ENCODE results near the gene TRIO.

The TRIO gene

GRCh38 chr5:14522721-14523120 is 379.6 kb downstream of the TRIO start:
- no CpG with 5 or more reads among the region's 2 CpGs for WGBS (ENCODE audit: extremely low coverage, insufficient coverage, low lambda C conversion rate)
- H3K27me3 ChIP-seq (ENCODE audit: insufficient read depth, low read length, poor library complexity): no peaks in the 10 kb centered on the region
- H2BK120ac ChIP-seq (ENCODE audit: low read depth, low read length): no peak overlapping the region

DNA sequence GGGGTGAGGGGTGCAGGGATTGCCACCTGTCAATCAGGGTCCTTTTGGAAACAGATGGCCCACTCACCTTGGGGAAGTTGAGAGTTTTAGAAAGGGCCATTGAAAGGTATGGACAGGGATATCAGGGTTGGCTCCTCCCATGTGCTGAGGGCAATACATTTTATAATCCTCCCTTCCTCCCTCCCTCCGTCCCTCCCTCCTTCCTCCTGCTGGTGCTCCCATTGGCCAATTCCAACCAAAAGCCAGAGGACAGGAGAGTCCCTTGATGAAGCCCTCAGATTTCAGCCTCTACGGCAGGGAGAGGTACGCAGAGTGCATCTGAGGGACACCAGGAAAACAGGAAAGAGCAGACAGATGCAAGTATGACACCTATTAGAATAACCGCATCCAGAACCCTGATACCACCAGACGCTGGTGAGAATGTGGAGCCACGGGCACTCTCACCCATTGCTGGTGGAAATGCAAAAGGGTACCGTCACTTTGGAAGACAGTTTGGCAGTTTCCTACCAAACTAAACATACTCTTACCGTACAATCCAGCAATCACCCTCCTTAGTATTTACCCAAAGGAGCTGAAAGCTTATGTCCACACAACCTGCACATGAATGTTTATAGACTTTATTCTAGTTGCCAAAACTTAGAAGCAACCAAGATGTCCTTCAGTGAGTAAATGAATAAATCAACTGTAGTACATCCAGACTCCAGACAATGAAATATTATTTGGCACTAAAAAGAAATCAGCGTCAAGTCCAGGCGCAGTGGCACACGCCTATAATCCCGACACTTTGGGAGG is 380.3 kb downstream of the TRIO start:
- Histone ChIP-seq H3K4ac (ENCODE audit: low read depth, low read length) (no peak overlapping the region), H3K36me3 (ENCODE audit: control insufficient read depth, insufficient read depth, low read length) (no peaks in the 10 kb centered on the region), H3K79me1 (ENCODE audit: low read length) (no peaks in the 10 kb centered on the region), H2AK5ac (ENCODE audit: low read length) (no peak overlapping the region), H3K9ac (ENCODE audit: low read length) (no peak overlapping the region), H2BK5ac (ENCODE audit: low read length) (no peak overlapping the region), H4K5ac (ENCODE audit: low read length) (no peak overlapping the region), H4K8ac (ENCODE audit: low read depth, low read length) (no peak overlapping the region), H2BK120ac (ENCODE audit: low read depth, low read length) (no peak overlapping the region), H3K79me2 (ENCODE audit: control insufficient read depth, insufficient read depth, low read length) (no peaks in the 10 kb centered on the region), H3K27me3 (ENCODE audit: insufficient read depth, low read length, poor library complexity) (no peaks in the 10 kb centered on the region), H3K56ac (ENCODE audit: low read length) (no peak overlapping the region), H2BK15ac (replicated peaks; ENCODE audit: low read depth) (no peak overlapping the region), H3K4me1 (ENCODE audit: control insufficient read depth, low read depth, low read length) (no peaks in the 10 kb centered on the region), H3K4me3 (ENCODE audit: low read length) (no peak overlapping the region), H3K23ac (ENCODE audit: low read length) (no peak overlapping the region), H3K27ac (ENCODE audit: low read depth, low read length) (no peak overlapping the region), H3K4me2 (ENCODE audit: low read length) (no peak overlapping the region), H3K18ac (ENCODE audit: low read length) (no peak overlapping the region)
- WGBS (ENCODE audit: extremely low coverage, insufficient coverage, low lambda C conversion rate): no CpG with 5 or more reads among the region's 12 CpGs
- no peak for DNase-seq

More at GRCh38 chr5:14522721-14523120, 379.6 kb downstream of the TRIO start:
- Histone ChIP-seq H3K18ac (ENCODE audit: low read length) (no peak overlapping the region), H4K5ac (ENCODE audit: low read length) (no peak overlapping the region), H3K23ac (ENCODE audit: low read length) (no peak overlapping the region), H3K4ac (ENCODE audit: low read depth, low read length) (no peak overlapping the region), H2AK5ac (ENCODE audit: low read length) (no peak overlapping the region), H3K4me2 (ENCODE audit: low read length) (no peak overlapping the region), H3K4me1 (ENCODE audit: control insufficient read depth, low read depth, low read length) (no peaks in the 10 kb centered on the region), H2BK15ac (replicated peaks; ENCODE audit: low read depth) (no peak overlapping the region), H2BK5ac (ENCODE audit: low read length) (no peak overlapping the region), H3K79me2 (ENCODE audit: control insufficient read depth, insufficient read depth, low read length) (no peaks in the 10 kb centered on the region), H3K56ac (ENCODE audit: low read length) (no peak overlapping the region), H3K9ac (ENCODE audit: low read length) (no peak overlapping the region), H4K8ac (ENCODE audit: low read depth, low read length) (no peak overlapping the region), H3K4me3 (ENCODE audit: low read length) (no peak overlapping the region), H3K79me1 (ENCODE audit: low read length) (no peaks in the 10 kb centered on the region), H3K27ac (ENCODE audit: low read depth, low read length) (no peak overlapping the region), H3K36me3 (ENCODE audit: control insufficient read depth, insufficient read depth, low read length) (no peaks in the 10 kb centered on the region)
- DNase-seq: no peak

GRCh38 chr5:14525397-14525796 is 382.3 kb downstream of the TRIO start:
- no peak overlapping the region for H3K4me3 ChIP-seq (ENCODE audit: low read length)
- no peaks in the 10 kb centered on the region for H3K36me3 ChIP-seq (ENCODE audit: control insufficient read depth, insufficient read depth, low read length)
- H3K4ac ChIP-seq (ENCODE audit: low read depth, low read length): no peak overlapping the region
- H3K18ac ChIP-seq (ENCODE audit: low read length): no peak overlapping the region
- no peak overlapping the region for H4K8ac ChIP-seq (ENCODE audit: low read depth, low read length)
- H3K79me1 ChIP-seq (ENCODE audit: low read length): no peaks in the 10 kb centered on the region
- no peak overlapping the region for H3K4me2 ChIP-seq (ENCODE audit: low read length)
- H3K56ac ChIP-seq (ENCODE audit: low read length): no peak overlapping the region
- H4K5ac ChIP-seq (ENCODE audit: low read length): no peak overlapping the region
- H2AK5ac ChIP-seq (ENCODE audit: low read length): no peak overlapping the region
- no CpG with 5 or more reads among the region's 4 CpGs for WGBS (ENCODE audit: extremely low coverage, insufficient coverage, low lambda C conversion rate)
- H3K27me3 ChIP-seq (ENCODE audit: insufficient read depth, low read length, poor library complexity): no peaks in the 10 kb centered on the region
- H2BK120ac ChIP-seq (ENCODE audit: low read depth, low read length): no peak overlapping the region
- no peak overlapping the region for H3K27ac ChIP-seq (ENCODE audit: low read depth, low read length)
- H3K4me1 ChIP-seq (ENCODE audit: control insufficient read depth, low read depth, low read length): no peaks in the 10 kb centered on the region
- no peak overlapping the region for H3K23ac ChIP-seq (ENCODE audit: low read length)
- H2BK5ac ChIP-seq (ENCODE audit: low read length): no peak overlapping the region
- no peaks in the 10 kb centered on the region for H3K79me2 ChIP-seq (ENCODE audit: control insufficient read depth, insufficient read depth, low read length)
- no peak overlapping the region for H2BK15ac ChIP-seq (replicated peaks; ENCODE audit: low read depth)
- DNase-seq: no peak
- no peak overlapping the region for H3K9ac ChIP-seq (ENCODE audit: low read length)

- no peaks in the 10 kb centered on the region for H3K27me3 ChIP-seq (ENCODE audit: insufficient read depth, low read length, poor library complexity)
- no peak overlapping the region for H4K5ac ChIP-seq (ENCODE audit: low read length)
- H3K23ac ChIP-seq (ENCODE audit: low read length): no peak overlapping the region
- no peak overlapping the region for H3K56ac ChIP-seq (ENCODE audit: low read length)
- H2BK120ac ChIP-seq (ENCODE audit: low read depth, low read length): no peak overlapping the region
- no peak overlapping the region for H3K9ac ChIP-seq (ENCODE audit: low read length)
- H3K36me3 ChIP-seq (ENCODE audit: control insufficient read depth, insufficient read depth, low read length): no peaks in the 10 kb centered on the region
- H3K4me2 ChIP-seq (ENCODE audit: low read length): no peak overlapping the region
- H3K27ac ChIP-seq (ENCODE audit: low read depth, low read length): no peak overlapping the region
- H2BK15ac ChIP-seq (replicated peaks; ENCODE audit: low read depth): no peak overlapping the region
- DNase-seq: no peak
- H2BK5ac ChIP-seq (ENCODE audit: low read length): no peak overlapping the region
- H3K4me3 ChIP-seq (ENCODE audit: low read length): no peak overlapping the region
- H2AK5ac ChIP-seq (ENCODE audit: low read length): no peak overlapping the region
- WGBS (ENCODE audit: extremely low coverage, insufficient coverage, low lambda C conversion rate): no CpG with 5 or more reads among the region's 2 CpGs
- no peaks in the 10 kb centered on the region for H3K79me2 ChIP-seq (ENCODE audit: control insufficient read depth, insufficient read depth, low read length)
- no peak overlapping the region for H3K18ac ChIP-seq (ENCODE audit: low read length)
- H3K79me1 ChIP-seq (ENCODE audit: low read length): no peaks in the 10 kb centered on the region
- H3K4me1 ChIP-seq (ENCODE audit: control insufficient read depth, low read depth, low read length): no peaks in the 10 kb centered on the region
- H4K8ac ChIP-seq (ENCODE audit: low read depth, low read length): no peak overlapping the region
- H3K4ac ChIP-seq (ENCODE audit: low read depth, low read length): no peak overlapping the region
Measured at GRCh38 chr5:14526493-14526892, 383.4 kb downstream of the TRIO start.

GRCh38 chr5:14528115-14528514 is 385.0 kb downstream of the TRIO start:
- no peak overlapping the region for H3K9ac ChIP-seq (ENCODE audit: low read length)
- no peak overlapping the region for H3K4me3 ChIP-seq (ENCODE audit: low read length)
- no peak overlapping the region for H2BK5ac ChIP-seq (ENCODE audit: low read length)
- WGBS (ENCODE audit: extremely low coverage, insufficient coverage, low lambda C conversion rate): no CpG with 5 or more reads among the region's 6 CpGs
- H3K27me3 ChIP-seq (ENCODE audit: insufficient read depth, low read length, poor library complexity): no peaks in the 10 kb centered on the region
- H3K56ac ChIP-seq (ENCODE audit: low read length): no peak overlapping the region
- no peaks in the 10 kb centered on the region for H3K79me1 ChIP-seq (ENCODE audit: low read length)
- H3K23ac ChIP-seq (ENCODE audit: low read length): no peak overlapping the region
- no peak overlapping the region for H2BK15ac ChIP-seq (replicated peaks; ENCODE audit: low read depth)
- no peak overlapping the region for H2BK120ac ChIP-seq (ENCODE audit: low read depth, low read length)
- no peak overlapping the region for H3K18ac ChIP-seq (ENCODE audit: low read length)
- H3K4me1 ChIP-seq (ENCODE audit: control insufficient read depth, low read depth, low read length): no peaks in the 10 kb centered on the region
- H2AK5ac ChIP-seq (ENCODE audit: low read length): no peak overlapping the region
- H4K8ac ChIP-seq (ENCODE audit: low read depth, low read length): no peak overlapping the region
- H3K4me2 ChIP-seq (ENCODE audit: low read length): no peak overlapping the region
- no peak overlapping the region for H3K4ac ChIP-seq (ENCODE audit: low read depth, low read length)
- no peaks in the 10 kb centered on the region for H3K36me3 ChIP-seq (ENCODE audit: control insufficient read depth, insufficient read depth, low read length)
- no peak overlapping the region for H4K5ac ChIP-seq (ENCODE audit: low read length)
- no peak for DNase-seq
- H3K79me2 ChIP-seq (ENCODE audit: control insufficient read depth, insufficient read depth, low read length): no peaks in the 10 kb centered on the region
- H3K27ac ChIP-seq (ENCODE audit: low read depth, low read length): no peak overlapping the region

DNA sequence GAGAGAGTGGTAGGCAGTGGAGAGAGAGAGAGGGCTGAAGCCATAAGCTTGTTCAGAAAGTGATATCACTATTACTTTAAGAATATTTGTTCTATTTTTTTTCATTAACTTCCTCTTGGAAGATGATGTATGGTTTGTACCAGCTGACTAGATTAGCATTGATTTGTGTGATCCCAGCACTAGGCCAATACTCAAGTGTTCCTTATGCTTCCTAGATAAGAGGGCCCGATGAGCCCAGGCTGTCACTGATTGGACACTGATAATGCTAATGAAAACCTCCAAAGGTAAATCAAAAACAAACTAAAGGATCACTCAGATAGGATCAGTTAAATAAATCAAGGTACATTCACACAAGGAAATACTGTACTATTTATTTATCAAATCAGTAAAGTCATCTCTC is 385.8 kb downstream of the TRIO start:
- no peak for DNase-seq

More for the DNA sequence above, 385.8 kb downstream of the TRIO start:
- Histone ChIP-seq H3K36me3 (ENCODE audit: control insufficient read depth, insufficient read depth, low read length) (no peaks in the 10 kb centered on the region), H3K27ac (ENCODE audit: low read depth, low read length) (no peak overlapping the region), H3K23ac (ENCODE audit: low read length) (no peak overlapping the region), H2BK15ac (replicated peaks; ENCODE audit: low read depth) (no peak overlapping the region), H4K8ac (ENCODE audit: low read depth, low read length) (no peak overlapping the region), H3K4me2 (ENCODE audit: low read length) (no peak overlapping the region), H3K9ac (ENCODE audit: low read length) (no peak overlapping the region), H2BK5ac (ENCODE audit: low read length) (no peak overlapping the region), H3K79me2 (ENCODE audit: control insufficient read depth, insufficient read depth, low read length) (no peaks in the 10 kb centered on the region), H4K5ac (ENCODE audit: low read length) (no peak overlapping the region), H3K4ac (ENCODE audit: low read depth, low read length) (no peak overlapping the region), H3K4me1 (ENCODE audit: control insufficient read depth, low read depth, low read length) (no peaks in the 10 kb centered on the region), H3K79me1 (ENCODE audit: low read length) (no peaks in the 10 kb centered on the region), H2AK5ac (ENCODE audit: low read length) (no peak overlapping the region), H3K27me3 (ENCODE audit: insufficient read depth, low read length, poor library complexity) (no peaks in the 10 kb centered on the region), H2BK120ac (ENCODE audit: low read depth, low read length) (no peak overlapping the region), H3K4me3 (ENCODE audit: low read length) (no peak overlapping the region), H3K56ac (ENCODE audit: low read length) (no peak overlapping the region), H3K18ac (ENCODE audit: low read length) (no peak overlapping the region)
- no CpG with 5 or more reads among the region's 1 CpG for WGBS (ENCODE audit: extremely low coverage, insufficient coverage, low lambda C conversion rate)
